ENCODE measurements around the gene FAM3A. TPM values are rescaled to one million over a fixed set of nuclear protein-coding genes. Genes with fewer than 3 reads are reported as not detected.
"Not testable (repeated sequence)": the region's sequence is repeated elsewhere in the genome, so short reads cannot be mapped to it uniquely, and the experiment has no call there.

Gene FAM3A, protein sequence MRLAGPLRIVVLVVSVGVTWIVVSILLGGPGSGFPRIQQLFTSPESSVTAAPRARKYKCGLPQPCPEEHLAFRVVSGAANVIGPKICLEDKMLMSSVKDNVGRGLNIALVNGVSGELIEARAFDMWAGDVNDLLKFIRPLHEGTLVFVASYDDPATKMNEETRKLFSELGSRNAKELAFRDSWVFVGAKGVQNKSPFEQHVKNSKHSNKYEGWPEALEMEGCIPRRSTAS
- polyA plus RNA-seq (2012; ENCODE audit: missing spikeins): 9.8 TPM

DNA sequence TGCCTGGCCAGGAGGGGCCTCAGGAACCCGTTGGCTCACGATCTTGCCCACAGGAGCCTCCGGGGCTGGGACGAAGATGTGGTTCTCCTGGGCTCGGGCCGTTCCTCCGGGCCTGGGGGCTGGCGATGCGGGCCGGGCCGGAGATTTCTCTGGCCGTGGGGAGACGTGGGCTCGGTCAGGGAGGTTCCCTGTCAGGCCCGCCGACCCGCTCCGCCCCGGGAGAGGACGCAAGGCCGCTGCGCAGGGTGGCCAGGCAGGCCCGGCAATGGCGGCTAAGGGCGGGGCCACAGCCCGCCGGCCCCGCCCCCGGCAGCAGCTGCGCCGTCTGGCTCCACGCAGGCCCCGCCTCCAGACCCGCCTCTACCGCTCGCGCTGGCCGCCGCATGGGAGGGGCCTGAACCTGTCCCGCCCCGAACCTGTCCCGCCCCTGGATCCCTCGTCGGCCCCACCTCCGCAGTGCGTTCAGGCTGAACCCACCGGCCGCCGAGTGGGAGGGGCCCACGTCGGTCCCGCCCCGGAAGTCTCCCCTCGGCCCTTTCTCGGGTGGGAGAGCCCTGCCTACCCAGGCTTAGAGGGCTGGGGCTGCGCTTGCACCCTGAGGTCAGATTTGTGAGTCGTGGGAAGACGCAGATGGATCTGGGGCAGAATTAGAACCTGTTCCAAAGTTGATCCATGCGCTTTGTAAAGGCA, at the start of gene FAM3A:
Gene FAM3A, minus strand, starts transcription at position 267 of the 690 bp plus-strand sequence. CDS start 460 bp downstream, outside the sequence.
- DNase-seq (ENCODE audit: insufficient read length): peak; percentile 65
- peak; percentile 86 for FAIRE-seq
- TF ChIP-seq POLR2A (IDR thresholded peaks at IDR 0.05; ENCODE audit: low read depth, low read length): peak; percentile 63
- peak; percentile 32; the same call in 1 of the 2 replicates for TF ChIP-seq TAF1 (IDR thresholded peaks at IDR 0.05; ENCODE audit: borderline replicate concordance, low read depth, low read length)
- peak; percentile 57; the same call in 1 of the 2 replicates for TF ChIP-seq POLR2AphosphoS5 (IDR thresholded peaks at IDR 0.05; ENCODE audit: low read depth, low read length)

DNA sequence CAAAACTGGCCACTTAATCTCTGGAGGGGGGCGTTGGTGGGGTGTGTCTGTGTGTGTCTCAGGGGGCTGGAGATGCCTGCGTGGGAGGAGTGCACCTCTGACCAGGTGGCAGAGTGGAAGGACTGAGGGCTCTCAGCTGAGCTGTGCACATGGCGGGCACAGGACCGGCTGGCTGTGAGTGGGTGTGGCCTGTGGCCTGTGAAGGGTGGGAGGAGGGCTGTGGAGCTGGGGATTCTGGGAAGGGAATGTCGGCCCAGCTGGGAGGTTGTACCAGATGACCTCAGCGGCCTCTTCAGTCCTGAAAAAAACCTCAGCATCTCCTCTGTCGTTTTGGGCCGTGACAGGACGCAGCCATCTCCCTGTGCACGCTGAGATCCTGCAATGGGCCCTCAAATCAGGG, 46.3 kb upstream of the FAM3A start:
- DNase-seq (ENCODE audit: insufficient read length); FAIRE-seq: not testable (repeated sequence)

DNA sequence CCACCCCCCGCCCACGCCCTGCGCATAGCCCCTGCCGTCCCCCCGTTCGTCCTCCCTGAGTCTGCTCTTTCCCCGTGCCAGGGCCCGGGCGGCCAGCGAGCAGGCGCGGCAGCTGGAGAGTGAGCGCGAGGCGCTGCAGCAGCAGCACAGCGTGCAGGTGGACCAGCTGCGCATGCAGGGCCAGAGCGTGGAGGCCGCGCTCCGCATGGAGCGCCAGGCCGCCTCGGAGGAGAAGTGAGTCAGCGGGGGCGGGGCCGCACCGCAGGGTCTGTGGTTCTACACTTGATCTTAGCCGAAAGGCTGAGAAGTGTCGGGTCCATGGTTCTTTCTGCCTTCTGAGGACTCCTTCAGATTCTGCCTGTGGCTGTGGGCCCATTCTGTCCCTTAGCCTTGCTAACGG, 44.3 kb upstream of the FAM3A start:
- FAIRE-seq; DNase-seq (ENCODE audit: insufficient read length): not testable (repeated sequence)

DNA sequence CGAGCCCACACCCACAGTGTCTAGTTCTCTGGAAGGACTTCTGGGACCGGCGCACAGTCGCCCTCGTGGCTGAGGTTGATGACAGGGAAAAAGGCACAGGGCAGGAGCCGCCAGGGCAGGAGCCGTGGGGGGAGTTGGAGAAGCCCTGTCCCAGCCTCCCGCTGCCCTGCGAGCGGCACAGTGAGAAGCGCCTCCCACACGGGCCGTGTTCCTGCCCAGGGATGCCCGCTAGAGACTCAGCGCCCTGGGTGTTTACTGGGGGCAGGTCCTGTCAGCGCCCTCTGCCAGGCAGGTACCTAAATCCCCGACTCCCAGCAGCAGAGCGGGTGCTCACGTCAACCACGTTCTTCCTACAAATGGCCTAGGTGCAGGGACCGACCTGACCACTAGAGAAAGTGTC, 42.9 kb upstream of the FAM3A start:
- not testable (repeated sequence) for DNase-seq (ENCODE audit: insufficient read length)
- FAIRE-seq: peak; percentile 17

DNA sequence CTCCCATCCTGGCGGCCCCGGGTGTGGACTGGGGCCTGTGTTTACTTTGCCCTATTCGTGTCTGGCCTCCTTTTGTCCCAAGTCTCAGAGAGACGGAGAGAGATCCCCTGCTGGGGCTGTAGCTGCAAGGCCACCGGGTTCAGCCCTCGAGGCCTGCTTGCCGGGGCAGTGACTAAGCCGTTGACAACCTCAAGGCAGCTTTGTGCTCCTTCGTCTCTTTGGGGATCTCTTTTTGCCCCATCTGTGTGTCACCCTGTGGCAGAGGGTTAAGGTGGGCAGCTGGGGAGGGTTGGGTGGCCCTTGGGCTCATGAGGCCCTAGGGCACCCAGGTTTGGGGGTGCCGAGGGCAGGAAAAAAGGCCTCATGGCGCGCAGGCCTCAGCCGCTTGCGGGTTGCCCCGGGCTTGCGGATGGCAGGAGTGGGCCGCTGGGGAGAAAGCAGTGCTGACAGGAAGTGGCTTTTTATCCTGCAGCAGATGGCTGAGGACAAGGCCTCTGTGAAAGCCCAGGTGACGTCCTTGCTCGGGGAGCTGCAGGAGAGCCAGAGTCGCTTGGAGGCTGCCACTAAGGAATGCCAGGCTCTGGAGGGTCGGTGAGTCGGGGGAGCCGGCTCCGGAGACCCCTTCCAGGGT, 42.1 kb upstream of the FAM3A start:
- not testable (repeated sequence) for FAIRE-seq; DNase-seq (ENCODE audit: insufficient read length)

DNA sequence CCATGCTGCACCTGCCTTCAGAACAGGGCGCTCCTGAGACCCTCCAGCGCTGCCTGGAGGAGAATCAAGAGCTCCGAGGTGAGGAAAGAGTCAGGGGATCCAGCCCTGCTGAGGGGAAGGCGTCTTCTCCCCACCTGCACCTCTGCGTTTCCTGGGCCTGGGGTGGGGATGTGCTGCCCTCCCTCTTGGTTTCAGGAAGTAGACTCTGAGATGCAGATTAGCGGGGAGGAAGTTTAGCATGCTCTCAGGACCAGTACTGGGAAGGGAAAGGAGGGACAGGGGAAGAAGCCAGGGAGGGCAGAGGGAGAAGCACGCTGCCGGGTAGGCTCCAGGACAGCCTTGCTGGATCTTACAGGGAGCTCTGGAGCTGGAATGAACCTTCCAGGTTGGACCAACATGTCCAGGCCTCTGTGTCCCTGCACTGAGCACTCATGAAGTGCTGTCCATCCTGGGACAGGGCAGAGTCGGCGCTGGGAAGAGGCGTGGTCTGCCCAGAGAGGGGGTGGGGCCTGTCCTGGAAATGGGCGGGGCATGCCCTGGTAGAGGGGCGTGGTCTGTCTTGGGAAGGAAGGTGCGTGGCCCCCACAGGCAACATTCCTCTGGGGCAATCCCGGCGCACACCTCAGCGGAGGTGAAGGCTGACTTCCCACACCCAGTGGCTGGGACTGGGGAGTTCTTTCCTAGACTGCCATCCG, 36.2 kb upstream of the FAM3A start:
- peak; percentile 5 for FAIRE-seq
- DNase-seq (ENCODE audit: insufficient read length): not testable (repeated sequence)

DNA sequence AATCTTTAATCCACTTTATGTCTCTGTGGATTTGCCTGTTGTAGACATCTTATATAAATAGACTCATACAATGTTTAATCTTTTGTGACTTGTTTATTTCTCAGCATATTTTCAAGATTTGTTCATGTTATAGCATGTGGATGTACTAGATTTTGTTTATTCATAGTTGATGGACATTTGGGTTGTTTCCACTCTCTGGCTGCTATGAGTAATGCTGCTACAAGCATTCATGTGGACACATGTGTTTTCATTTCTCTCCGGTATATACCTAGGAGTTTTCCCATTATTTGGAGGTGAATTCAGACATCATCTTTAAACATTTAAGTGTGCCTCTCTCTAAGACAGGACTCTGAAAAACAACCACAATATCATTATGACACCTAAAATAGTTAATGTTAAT, 33.7 kb upstream of the FAM3A start:
- DNase-seq (ENCODE audit: insufficient read length) (no peak), FAIRE-seq (no peak)
- no peak for TF ChIP-seq TAF1 (IDR thresholded peaks at IDR 0.05; ENCODE audit: borderline replicate concordance, low read depth, low read length)
- TF ChIP-seq POLR2AphosphoS5 (IDR thresholded peaks at IDR 0.05; ENCODE audit: low read depth, low read length): no peak
- no peak for TF ChIP-seq POLR2A (IDR thresholded peaks at IDR 0.05; ENCODE audit: low read depth, low read length)

DNA sequence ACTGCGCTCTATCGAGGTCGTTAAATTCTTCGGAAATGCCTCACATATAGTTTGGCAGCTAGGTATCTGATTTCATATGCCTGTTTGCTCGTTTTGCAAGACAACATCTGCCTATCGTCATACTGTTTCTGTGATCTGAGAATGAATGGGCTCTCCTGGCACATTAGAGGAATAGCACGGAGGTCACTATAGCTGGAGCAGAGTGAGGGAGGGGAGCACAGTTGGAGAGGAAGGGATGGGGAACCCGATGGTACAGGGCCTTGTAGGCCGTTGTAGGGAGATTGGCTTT, 31.9 kb upstream of the FAM3A start:
- no peak for TF ChIP-seq POLR2A (IDR thresholded peaks at IDR 0.05; ENCODE audit: low read depth, low read length)
- no peak for TF ChIP-seq POLR2AphosphoS5 (IDR thresholded peaks at IDR 0.05; ENCODE audit: low read depth, low read length)
- TF ChIP-seq TAF1 (IDR thresholded peaks at IDR 0.05; ENCODE audit: borderline replicate concordance, low read depth, low read length): no peak
- FAIRE-seq (no peak), DNase-seq (ENCODE audit: insufficient read length) (no peak)

DNA sequence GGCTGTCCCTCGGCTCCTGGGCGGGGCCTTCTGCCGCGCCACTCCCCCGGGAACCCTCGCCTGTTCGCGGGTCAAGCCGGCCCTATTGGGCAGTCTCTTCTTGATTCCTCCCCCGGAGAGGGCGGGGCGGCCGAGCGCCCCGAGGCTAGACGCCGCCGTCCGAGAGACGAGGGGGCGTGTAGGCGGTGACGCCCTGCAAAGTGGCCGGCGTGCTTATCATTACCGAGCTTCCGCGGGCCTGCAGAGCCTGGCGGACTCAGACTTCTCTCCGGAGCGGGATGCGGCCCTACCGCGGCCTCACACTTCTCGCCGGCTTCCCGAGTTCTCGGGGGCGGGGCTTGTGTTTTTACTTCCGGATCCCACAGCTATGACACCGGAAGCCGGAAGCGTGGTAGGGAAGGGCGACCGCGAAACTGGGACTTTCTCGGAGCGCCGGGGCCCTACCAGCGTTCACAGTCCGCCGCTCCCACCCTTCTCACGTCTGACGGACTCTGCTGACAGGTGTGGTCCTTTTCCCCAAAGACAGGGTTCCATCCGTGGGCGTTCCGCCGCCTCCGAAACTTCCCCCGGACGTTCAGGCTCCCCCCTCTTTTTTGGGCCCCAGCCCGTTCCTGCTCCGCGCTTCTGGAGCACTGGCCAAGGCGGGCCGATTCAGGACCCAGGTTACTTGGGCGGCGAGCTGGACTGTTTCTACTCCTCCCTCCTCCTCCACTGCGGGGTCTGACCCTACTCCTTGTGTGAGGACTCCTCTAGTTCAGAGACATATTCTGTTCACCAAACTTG, 31.4 kb upstream of the FAM3A start, which contains the start of gene IKBKG:
Gene IKBKG, plus strand, starts transcription at position 376 of the 783 bp plus-strand sequence. CDS start 4,383 bp downstream, outside the sequence.
- peak; percentile 81 for DNase-seq (ENCODE audit: insufficient read length)
- peak; percentile 56 for FAIRE-seq
- TF ChIP-seq POLR2A (IDR thresholded peaks at IDR 0.05; ENCODE audit: low read depth, low read length): peak; percentile 48; the same call in 1 of the 2 replicates
- no peak for TF ChIP-seq TAF1 (IDR thresholded peaks at IDR 0.05; ENCODE audit: borderline replicate concordance, low read depth, low read length)
- TF ChIP-seq POLR2AphosphoS5 (IDR thresholded peaks at IDR 0.05; ENCODE audit: low read depth, low read length): peak; percentile 56; the same call in 1 of the 2 replicates

DNA sequence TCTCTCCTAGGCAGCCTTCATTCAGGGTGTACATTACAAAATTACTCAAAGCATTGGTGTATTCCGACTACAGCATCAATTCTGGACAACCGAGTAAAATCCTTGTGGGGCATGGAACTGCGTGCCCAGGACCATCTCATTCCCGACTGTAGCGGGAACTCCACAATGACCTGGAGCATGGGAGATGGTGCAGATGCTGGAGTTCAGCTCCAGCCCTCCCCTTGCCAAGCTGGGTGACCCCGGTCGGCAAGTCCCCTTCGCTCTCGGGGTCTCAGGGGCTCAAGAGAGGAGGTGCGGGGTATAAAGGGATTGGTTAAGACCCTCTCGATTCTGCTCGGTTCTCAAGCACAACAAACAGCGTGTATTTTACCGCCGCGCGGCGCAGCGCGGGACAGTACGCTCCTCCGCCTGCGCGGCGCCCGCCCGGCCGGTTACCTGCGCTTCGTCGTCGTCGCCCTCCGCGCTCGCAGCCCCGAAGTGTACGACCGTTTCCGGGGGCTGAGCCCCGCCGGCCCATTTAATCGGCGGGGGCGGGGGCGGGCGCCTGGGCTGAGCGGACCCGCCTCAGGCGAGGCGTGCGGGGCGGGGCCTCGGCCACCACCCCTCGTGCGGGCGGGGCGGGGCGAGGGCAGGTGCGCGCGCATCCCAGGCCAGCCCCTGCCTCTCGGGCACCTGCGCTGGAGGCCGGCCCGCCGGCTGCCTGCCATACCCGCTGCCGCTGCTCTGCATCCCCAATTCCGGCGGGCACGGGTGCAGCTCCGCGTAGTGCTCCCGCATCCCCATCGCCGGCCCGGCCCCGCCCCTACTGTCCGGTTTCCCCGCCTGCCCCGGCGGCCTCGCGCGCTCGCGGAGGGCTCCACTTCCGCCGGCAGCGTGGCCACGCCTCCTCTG, 30.6 kb upstream of the FAM3A start, which contains the start of gene G6PD:
Gene G6PD, minus strand, starts transcription at position 493 of the 891 bp plus-strand sequence. CDS start 691 bp downstream, outside the sequence.
- DNase-seq (ENCODE audit: insufficient read length): peak; percentile 78
- TF ChIP-seq POLR2AphosphoS5 (IDR thresholded peaks at IDR 0.05; ENCODE audit: low read depth, low read length): peak; percentile 55; the same call in 1 of the 2 replicates
- no peak for TF ChIP-seq TAF1 (IDR thresholded peaks at IDR 0.05; ENCODE audit: borderline replicate concordance, low read depth, low read length)
- TF ChIP-seq POLR2A (IDR thresholded peaks at IDR 0.05; ENCODE audit: low read depth, low read length): peak; percentile 79
- peak; percentile 72 for FAIRE-seq
